Tibial nerve (tissue), 4 donors: ENCODE measurements around the gene SUFU. TPM values are rescaled to one million over a fixed set of nuclear protein-coding genes. Genes with fewer than 3 reads are reported as not detected.

Experiments
- DNase-seq, 2 donors: peaks; one replicate each; pipeline ENCODE4 v3.0.0-alpha.2; 2019; ENCODE audit warnings: low spot score in 2 of 2
- H3K27ac ChIP-seq, 4 donors: fragments of 200-600 bp; sonication (generic) in 3 of 4; one replicate each; pipeline ENCODE4 v1.5.1; 2017 to 2019; ENCODE audit warnings: mild to moderate bottlenecking in 1 of 4
- H3K27me3 ChIP-seq, 2 donors: fragments of 200-600 bp; sonication (generic) in 1 of 2; one replicate each; pipeline versions ENCODE4 v1.5.1 to v1.6.0; 2017 to 2019
- H3K36me3 ChIP-seq, 3 donors: fragments of 200-600 bp; sonication (generic); one replicate each; pipeline ENCODE4 v1.5.1; 2018 to 2019
- H3K4me1 ChIP-seq, 4 donors: fragments of 200-600 bp; sonication (generic) in 3 of 4; one replicate each; pipeline ENCODE4 v1.5.1; 2017 to 2019
- H3K4me3 ChIP-seq, 4 donors: fragments of 200-600 bp; sonication (generic) in 3 of 4; one replicate each; pipeline ENCODE4 v1.5.1; 2017 to 2019; ENCODE audit warnings: mild to moderate bottlenecking in 1 of 4, moderate library complexity in 1 of 4
- H3K9me3 ChIP-seq, 4 donors: fragments of 200-600 bp; sonication (generic) in 3 of 4; one replicate each; pipeline ENCODE4 v1.5.1; 2017 to 2019
- CTCF ChIP-seq, 5 experiments: fragments of 200-600 bp in 3 of 5; fragments of 450-650 bp in 2 of 5; sonication (generic) in 3 of 5; IDR thresholded peaks; one replicate each; pipeline ENCODE4 v1.5.1; 2016 to 2019; ENCODE audit warnings: antibody characterized with exemption in 5 of 5, mild to moderate bottlenecking in 3 of 5, moderate library complexity in 2 of 5
- EP300 ChIP-seq, 2 donors: sonication (generic); formaldehyde crosslinking; IDR thresholded peaks; one replicate each; pipeline ENCODE4 v1.6.1; 2017; ENCODE audit warnings: antibody characterized with exemption in 2 of 2, mild to moderate bottlenecking in 1 of 2
- POLR2A ChIP-seq, 2 donors: fragments of 450-650 bp; IDR thresholded peaks; one replicate each; pipeline ENCODE4 v1.6.1; 2017; ENCODE audit warnings: antibody characterized with exemption in 2 of 2, mild to moderate bottlenecking in 2 of 2, moderate library complexity in 2 of 2
- WGBS, 2 donors: methylation state at CpG; one replicate each; pipeline ENCODE4 v1.1.5; 2018; 5-methylcytosine and 5-hydroxymethylcytosine counted together
- total RNA-seq, 4 donors: library from RNA; depleted of rRNA; stranded (reverse); fragments of >200 nt; gene quantifications; one replicate each; pipeline ENCODE4 v1.1.0, GENCODE V29; 2016

Gene SUFU
- total RNA-seq, 4 donors from 2014 or later = 9.8 to 17.1 (median 14.2) TPM

- Histone ChIP-seq H3K36me3 (peaks cover 0 to 25% (median 0%) of the 10 kb centered on the region in 3 donors), H3K4me3 (peak overlapping the region; percentile 88 to 99 (median 96)), H3K9me3 (no peaks in the 10 kb centered on the region), H3K4me1 (peaks cover 0 to 54% (median 52%) of the 10 kb centered on the region in 4 donors), H3K27ac (peak overlapping the region; percentile 99 to 100 (median 99)), H3K27me3 (no peaks in the 10 kb centered on the region)
- DNase-seq = peak in 1 of 2 donors; percentile 66
- 8 to 17% methylated on average over 17 to 18 of the region's 18 CpGs for WGBS, 2 donors
- TF ChIP-seq CTCF (IDR thresholded peaks at IDR 0.05) (no peak), EP300 (IDR thresholded peaks at IDR 0.05) (peak in 1 of 2 donors; percentile 16)
Observed at GRCh38 chr10:102646610-102647442, 143.1 kb downstream of the SUFU start.

- Histone ChIP-seq H3K27ac (peak overlapping the region; percentile 99 to 100 (median 99)), H3K4me3 (peak overlapping the region; percentile 88 to 99 (median 96)), H3K27me3 (no peaks in the 10 kb centered on the region), H3K9me3 (no peaks in the 10 kb centered on the region), H3K36me3 (peaks cover 0 to 25% (median 0%) of the 10 kb centered on the region in 3 donors), H3K4me1 (peaks cover 0 to 62% (median 61%) of the 10 kb centered on the region in 4 donors)
- 18 to 26% methylated on average over 6 to 7 of the region's 7 CpGs for WGBS, 2 donors
- TF ChIP-seq EP300 (IDR thresholded peaks at IDR 0.05) = no peak
- TF ChIP-seq POLR2A (IDR thresholded peaks at IDR 0.05) = no peak
- no peak for TF ChIP-seq CTCF (IDR thresholded peaks at IDR 0.05)
- no peak for DNase-seq
Observed at GRCh38 chr10:102647443-102648268, 143.9 kb downstream of the SUFU start.

GRCh38 chr10:102648269-102648888, 144.6 kb downstream of the SUFU start:
- Histone ChIP-seq H3K27ac (peak overlapping the region; percentile 99 to 100 (median 99)), H3K36me3 (peaks cover 0 to 32% (median 0%) of the 10 kb centered on the region in 3 donors), H3K4me3 (peak overlapping the region in 3 of 4 donors; percentile 88 to 99 (median 98)), H3K4me1 (peaks cover 0 to 69% (median 67%) of the 10 kb centered on the region in 4 donors), H3K9me3 (no peaks in the 10 kb centered on the region), H3K27me3 (no peaks in the 10 kb centered on the region)
- TF ChIP-seq EP300 (IDR thresholded peaks at IDR 0.05) (no peak), CTCF (IDR thresholded peaks at IDR 0.05) (no peak), POLR2A (IDR thresholded peaks at IDR 0.05) (no peak)
- DNase-seq = no peak
- 18 to 34% methylated on average over 6 to 7 of the region's 12 CpGs for WGBS, 2 donors

- peak overlapping the region; percentile 16 to 99 (median 93) for H3K4me3 ChIP-seq
- peaks cover 0 to 77% (median 68%) of the 10 kb centered on the region in 4 donors for H3K4me1 ChIP-seq
- no peaks in the 10 kb centered on the region for H3K27me3 ChIP-seq
- WGBS, 2 donors = 13 to 21% methylated on average over 20 to 22 of the region's 25 CpGs
- DNase-seq = no peak
- no peak for TF ChIP-seq EP300 (IDR thresholded peaks at IDR 0.05)
- no peak for TF ChIP-seq CTCF (IDR thresholded peaks at IDR 0.05)
- no peak for TF ChIP-seq POLR2A (IDR thresholded peaks at IDR 0.05)
- H3K36me3 ChIP-seq = peaks cover 0 to 40% (median under 1%) of the 10 kb centered on the region in 3 donors
- peak overlapping the region; percentile 4 to 100 (median 99) for H3K27ac ChIP-seq
- H3K9me3 ChIP-seq = no peaks in the 10 kb centered on the region
Observed at GRCh38 chr10:102648889-102649796, 145.4 kb downstream of the SUFU start.
